ENCODE results near the gene NBEA. TPM values are rescaled to one million over a fixed set of nuclear protein-coding genes. Genes with fewer than 3 reads are reported as not detected.

The NBEA gene
- total RNA-seq, 1 experiment from 2014 or later, result 4.1 TPM

DNA sequence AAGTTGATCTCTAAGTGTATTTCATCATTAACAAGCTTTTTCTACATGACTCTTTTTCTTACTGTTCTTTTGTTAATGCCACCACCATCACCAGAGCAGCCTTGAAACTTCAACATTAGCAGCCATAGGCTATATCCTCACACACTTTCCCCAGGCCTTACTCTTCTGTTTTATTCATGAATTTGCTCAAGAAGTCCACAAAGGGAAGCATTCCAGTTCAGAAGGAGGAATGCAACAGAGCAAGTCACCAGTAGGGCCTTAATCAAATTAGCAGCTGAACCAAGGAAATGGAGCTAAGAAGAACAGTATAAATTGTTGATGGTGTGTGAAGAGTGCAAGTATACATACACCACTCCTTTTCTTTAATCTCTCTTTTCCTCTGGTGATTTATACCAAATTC, 223.1 kb downstream of the NBEA start:
- POLR2A ChIA-PET, result no interaction called here

DNA sequence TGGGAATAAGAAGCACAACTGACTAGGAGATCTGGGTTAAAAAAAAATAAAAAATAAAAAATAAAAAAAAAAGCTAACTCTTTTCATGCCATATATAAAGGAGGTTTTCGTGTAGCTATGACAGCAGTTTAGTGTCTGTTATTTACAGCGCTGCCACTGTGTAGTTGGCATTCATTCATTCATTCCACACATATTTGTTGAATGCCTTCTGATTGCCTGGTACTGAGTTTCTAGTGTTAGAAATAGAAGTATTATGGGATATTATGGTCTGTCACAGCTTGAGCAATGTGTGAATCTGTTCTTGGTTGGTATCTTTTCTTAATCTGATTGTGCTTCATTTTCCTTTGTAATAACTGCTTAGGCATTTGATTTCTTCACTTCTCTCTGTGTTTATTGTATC, 237.4 kb downstream of the NBEA start:
- Histone ChIP-seq H3K27ac (ENCODE audit: low read depth, low read length) (no peak overlapping the region), H3K36me3 (ENCODE audit: control insufficient read depth in 1 of 2, insufficient read depth in 2 of 2, low read length in 2 of 2) (no peaks in the 10 kb centered on the region), H3K27me3 (ENCODE audit: insufficient read depth, low read length) (no peaks in the 10 kb centered on the region), H3K9ac (ENCODE audit: low read length) (no peak overlapping the region), H3K9me3 (ENCODE audit: control insufficient read depth in 1 of 2, insufficient read depth in 1 of 2, low read depth in 1 of 2, low read length in 2 of 2) (no peaks in the 10 kb centered on the region), H2AFZ (ENCODE audit: low read depth, low read length, poor library complexity, severe bottlenecking) (no peak overlapping the region), H3K4me3 (replicated peaks in 1 of 2; ENCODE audit: low read depth in 1 of 2, low read length in 2 of 2) (no peak overlapping the region), H3K79me2 (ENCODE audit: insufficient read depth, low read length) (no peaks in the 10 kb centered on the region), H3K4me2 (ENCODE audit: low read length) (no peak overlapping the region), H3K4me1 (ENCODE audit: control insufficient read depth in 1 of 2, insufficient read depth in 2 of 2, low read length in 2 of 2) (no peaks in the 10 kb centered on the region), H3K9me2 (ENCODE audit: insufficient read depth) (no peaks in the 10 kb centered on the region), H4K20me1 (ENCODE audit: insufficient read depth) (no peaks in the 10 kb centered on the region)
- ChIA-PET CTCF (interaction anchor here (1.0 kb wide), 1 partner anchor 16 kb away, joined by 3 read pairs; no protein-coding TSS in a partner anchor), RAD21 (ENCODE audit: low non-redundant PET in 1 of 2, low total read pairs in 2 of 2, uncharacterized antibody in 2 of 2, unreplicated experiment in 2 of 2) (interaction anchor here in 1 of 2 experiments (0.6 kb wide), 1 partner anchor 614 kb away, joined by 4 read pairs; no protein-coding TSS in a partner anchor), POLR2A (no interaction called here)
- DNase-seq (ENCODE audit: low read depth, low spot score) (no peak), ATAC-seq (no peak)
- intact Hi-C loops (cut with micrococcal nuclease), result no loop called here
- BruUV-seq (replicated peaks), result no TSS peak
- TF ChIP-seq, protein P1, sequence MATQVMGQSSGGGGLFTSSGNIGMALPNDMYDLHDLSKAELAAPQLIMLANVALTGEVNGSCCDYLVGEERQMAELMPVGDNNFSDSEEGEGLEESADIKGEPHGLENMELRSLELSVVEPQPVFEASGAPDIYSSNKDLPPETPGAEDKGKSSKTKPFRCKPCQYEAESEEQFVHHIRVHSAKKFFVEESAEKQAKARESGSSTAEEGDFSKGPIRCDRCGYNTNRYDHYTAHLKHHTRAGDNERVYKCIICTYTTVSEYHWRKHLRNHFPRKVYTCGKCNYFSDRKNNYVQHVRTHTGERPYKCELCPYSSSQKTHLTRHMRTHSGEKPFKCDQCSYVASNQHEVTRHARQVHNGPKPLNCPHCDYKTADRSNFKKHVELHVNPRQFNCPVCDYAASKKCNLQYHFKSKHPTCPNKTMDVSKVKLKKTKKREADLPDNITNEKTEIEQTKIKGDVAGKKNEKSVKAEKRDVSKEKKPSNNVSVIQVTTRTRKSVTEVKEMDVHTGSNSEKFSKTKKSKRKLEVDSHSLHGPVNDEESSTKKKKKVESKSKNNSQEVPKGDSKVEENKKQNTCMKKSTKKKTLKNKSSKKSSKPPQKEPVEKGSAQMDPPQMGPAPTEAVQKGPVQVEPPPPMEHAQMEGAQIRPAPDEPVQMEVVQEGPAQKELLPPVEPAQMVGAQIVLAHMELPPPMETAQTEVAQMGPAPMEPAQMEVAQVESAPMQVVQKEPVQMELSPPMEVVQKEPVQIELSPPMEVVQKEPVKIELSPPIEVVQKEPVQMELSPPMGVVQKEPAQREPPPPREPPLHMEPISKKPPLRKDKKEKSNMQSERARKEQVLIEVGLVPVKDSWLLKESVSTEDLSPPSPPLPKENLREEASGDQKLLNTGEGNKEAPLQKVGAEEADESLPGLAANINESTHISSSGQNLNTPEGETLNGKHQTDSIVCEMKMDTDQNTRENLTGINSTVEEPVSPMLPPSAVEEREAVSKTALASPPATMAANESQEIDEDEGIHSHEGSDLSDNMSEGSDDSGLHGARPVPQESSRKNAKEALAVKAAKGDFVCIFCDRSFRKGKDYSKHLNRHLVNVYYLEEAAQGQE (IDR thresholded peaks at IDR 0.05; ENCODE audit: low read depth), result no peak
- TF ChIP-seq EZH2phosphoT487 (IDR thresholded peaks at IDR 0.05; ENCODE audit: borderline replicate concordance) (no peak), TCF7L2 (IDR thresholded peaks at IDR 0.05; ENCODE audit: borderline replicate concordance, extremely low read depth, insufficient read depth, insufficient read length) (no peak), CBX3 (IDR thresholded peaks at IDR 0.05; ENCODE audit: low read depth) (no peak), ZFX (IDR thresholded peaks at IDR 0.05) (no peak)
- TF ChIP-seq, protein P2, sequence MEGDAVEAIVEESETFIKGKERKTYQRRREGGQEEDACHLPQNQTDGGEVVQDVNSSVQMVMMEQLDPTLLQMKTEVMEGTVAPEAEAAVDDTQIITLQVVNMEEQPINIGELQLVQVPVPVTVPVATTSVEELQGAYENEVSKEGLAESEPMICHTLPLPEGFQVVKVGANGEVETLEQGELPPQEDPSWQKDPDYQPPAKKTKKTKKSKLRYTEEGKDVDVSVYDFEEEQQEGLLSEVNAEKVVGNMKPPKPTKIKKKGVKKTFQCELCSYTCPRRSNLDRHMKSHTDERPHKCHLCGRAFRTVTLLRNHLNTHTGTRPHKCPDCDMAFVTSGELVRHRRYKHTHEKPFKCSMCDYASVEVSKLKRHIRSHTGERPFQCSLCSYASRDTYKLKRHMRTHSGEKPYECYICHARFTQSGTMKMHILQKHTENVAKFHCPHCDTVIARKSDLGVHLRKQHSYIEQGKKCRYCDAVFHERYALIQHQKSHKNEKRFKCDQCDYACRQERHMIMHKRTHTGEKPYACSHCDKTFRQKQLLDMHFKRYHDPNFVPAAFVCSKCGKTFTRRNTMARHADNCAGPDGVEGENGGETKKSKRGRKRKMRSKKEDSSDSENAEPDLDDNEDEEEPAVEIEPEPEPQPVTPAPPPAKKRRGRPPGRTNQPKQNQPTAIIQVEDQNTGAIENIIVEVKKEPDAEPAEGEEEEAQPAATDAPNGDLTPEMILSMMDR (IDR thresholded peaks at IDR 0.05 in 2 of 3, conservative IDR thresholded peaks at IDR 0.05 in 1 of 3; ENCODE audit: borderline replicate concordance in 1 of 3, insufficient read depth in 1 of 3, low read depth in 2 of 3, low read length in 2 of 3), result no peak

More for the DNA sequence above, 223.1 kb downstream of the NBEA start:
- Histone ChIP-seq H3K9me3 (ENCODE audit: control insufficient read depth in 1 of 2, insufficient read depth in 1 of 2, low read depth in 1 of 2, low read length in 2 of 2) (no peaks in the 10 kb centered on the region), H3K4me2 (ENCODE audit: low read length) (no peak overlapping the region), H3K4me1 (ENCODE audit: control insufficient read depth in 1 of 2, insufficient read depth in 2 of 2, low read length in 2 of 2) (no peaks in the 10 kb centered on the region), H2AFZ (ENCODE audit: low read depth, low read length, poor library complexity, severe bottlenecking) (no peak overlapping the region), H3K27ac (ENCODE audit: low read depth, low read length) (no peak overlapping the region), H3K9ac (ENCODE audit: low read length) (no peak overlapping the region), H3K9me2 (ENCODE audit: insufficient read depth) (no peaks in the 10 kb centered on the region; the same call in 1 of the 2 replicates), H3K79me2 (ENCODE audit: insufficient read depth, low read length) (no peaks in the 10 kb centered on the region), H3K4me3 (replicated peaks in 1 of 2; ENCODE audit: low read depth in 1 of 2, low read length in 2 of 2) (no peak overlapping the region), H3K36me3 (ENCODE audit: control insufficient read depth in 1 of 2, insufficient read depth in 2 of 2, low read length in 2 of 2) (no peaks in the 10 kb centered on the region), H4K20me1 (ENCODE audit: insufficient read depth) (no peaks in the 10 kb centered on the region), H3K27me3 (ENCODE audit: insufficient read depth, low read length) (no peaks in the 10 kb centered on the region)
- ChIA-PET CTCF (interaction anchor here (1.0 kb wide), 1 partner anchor 1365 kb away, joined by 3 read pairs; no protein-coding TSS in a partner anchor), RAD21 (ENCODE audit: low non-redundant PET in 1 of 2, low total read pairs in 2 of 2, uncharacterized antibody in 2 of 2, unreplicated experiment in 2 of 2) (no interaction called here)
- DNase-seq (ENCODE audit: low read depth, low spot score) (no peak), ATAC-seq (no peak)
- intact Hi-C loops (cut with micrococcal nuclease), result loop anchor here (2.0 to 10.0 kb wide), 2 partner anchors 1234 to 1620 kb away; no protein-coding TSS in a partner anchor
- TF ChIP-seq FOSL1 (IDR thresholded peaks at IDR 0.05; ENCODE audit: low read depth) (no peak), ZFX (IDR thresholded peaks at IDR 0.05) (no peak), CEBPB (IDR thresholded peaks at IDR 0.05; ENCODE audit: low read depth) (no peak), ELF1 (IDR thresholded peaks at IDR 0.05; ENCODE audit: borderline replicate concordance, low read depth) (no peak), RAD21 (IDR thresholded peaks at IDR 0.05; ENCODE audit: low read depth) (no peak), POLR2A (IDR thresholded peaks at IDR 0.05; ENCODE audit: borderline replicate concordance, extremely low read depth, insufficient read depth, insufficient read length) (no peak), ZNF274 (IDR thresholded peaks at IDR 0.05; ENCODE audit: low read depth, low read length) (no peak), TCF7L2 (IDR thresholded peaks at IDR 0.05; ENCODE audit: borderline replicate concordance, extremely low read depth, insufficient read depth, insufficient read length) (no peak), SP1 (IDR thresholded peaks at IDR 0.05; ENCODE audit: low read depth) (no peak)
- TF ChIP-seq, protein P3, sequence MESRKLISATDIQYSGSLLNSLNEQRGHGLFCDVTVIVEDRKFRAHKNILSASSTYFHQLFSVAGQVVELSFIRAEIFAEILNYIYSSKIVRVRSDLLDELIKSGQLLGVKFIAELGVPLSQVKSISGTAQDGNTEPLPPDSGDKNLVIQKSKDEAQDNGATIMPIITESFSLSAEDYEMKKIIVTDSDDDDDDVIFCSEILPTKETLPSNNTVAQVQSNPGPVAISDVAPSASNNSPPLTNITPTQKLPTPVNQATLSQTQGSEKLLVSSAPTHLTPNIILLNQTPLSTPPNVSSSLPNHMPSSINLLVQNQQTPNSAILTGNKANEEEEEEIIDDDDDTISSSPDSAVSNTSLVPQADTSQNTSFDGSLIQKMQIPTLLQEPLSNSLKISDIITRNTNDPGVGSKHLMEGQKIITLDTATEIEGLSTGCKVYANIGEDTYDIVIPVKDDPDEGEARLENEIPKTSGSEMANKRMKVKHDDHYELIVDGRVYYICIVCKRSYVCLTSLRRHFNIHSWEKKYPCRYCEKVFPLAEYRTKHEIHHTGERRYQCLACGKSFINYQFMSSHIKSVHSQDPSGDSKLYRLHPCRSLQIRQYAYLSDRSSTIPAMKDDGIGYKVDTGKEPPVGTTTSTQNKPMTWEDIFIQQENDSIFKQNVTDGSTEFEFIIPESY (IDR thresholded peaks at IDR 0.05; ENCODE audit: extremely low read depth, insufficient replicate concordance, low read length), result no peak
- BruUV-seq (replicated peaks), result no TSS peak
